ENCODE measurements around the gene GHRHR. TPM values are rescaled to one million over a fixed set of nuclear protein-coding genes. Genes with fewer than 3 reads are reported as not detected.

Gene GHRHR
- total RNA-seq, 1 experiment from 2014 or later, result not detected

- CTCF ChIA-PET, result no interaction called here
- H2AFZ ChIP-seq, result no peak overlapping the region
- POLR2A ChIA-PET (ENCODE audit: unreplicated experiment), result no interaction called here
- H3K27ac ChIP-seq, result peak overlapping the region; percentile 74
- no peaks in the 10 kb centered on the region for H3K79me2 ChIP-seq (ENCODE audit: low read depth)
- intact Hi-C loops (cut with micrococcal nuclease; ENCODE audit: unreplicated experiment), result no loop called here
- no TSS peak for BruUV-seq (replicated peaks)
- H3K4me1 ChIP-seq (replicated peaks; ENCODE audit: insufficient read depth), result peaks cover 42% of the 10 kb centered on the region
- H3K4me2 ChIP-seq, result peak overlapping the region; percentile 48
- DNase-seq, result no peak
- no peaks in the 10 kb centered on the region for H3K9me2 ChIP-seq (ENCODE audit: insufficient read depth)
- no peaks in the 10 kb centered on the region for H4K20me1 ChIP-seq (ENCODE audit: insufficient read depth)
- H3K4me3 ChIP-seq, result no peak overlapping the region
- peaks cover 31% of the 10 kb centered on the region; the same call in 1 of the 2 replicates for H3F3A ChIP-seq (ENCODE audit: insufficient read depth, low read depth)
- no peaks in the 10 kb centered on the region for H3K36me3 ChIP-seq (ENCODE audit: low read depth)
- H3K27me3 ChIP-seq (ENCODE audit: insufficient read depth, low read depth), result no peaks in the 10 kb centered on the region
- TF ChIP-seq EZH2 (IDR thresholded peaks at IDR 0.05; ENCODE audit: low read depth), result no peak
- no peak for TF ChIP-seq CTCF (conservative IDR thresholded peaks at IDR 0.05)
- no peaks in the 10 kb centered on the region for H3K9me3 ChIP-seq (ENCODE audit: insufficient read depth, low read depth)
Measured at GRCh38 chr7:30915751-30916150, 48.0 kb upstream of the GHRHR start.

- H3F3A ChIP-seq (ENCODE audit: insufficient read depth, low read depth), result peaks cover 36% of the 10 kb centered on the region; the same call in 1 of the 2 replicates
- CTCF ChIA-PET, result interaction anchor here (0.7 kb wide), 1 partner anchor 22 kb away, joined by 4 read pairs; no protein-coding TSS in a partner anchor
Measured at GRCh38 chr7:30916255-30916654, 47.5 kb upstream of the GHRHR start.

GRCh38 chr7:30916767-30917166 lies 47.0 kb upstream of the GHRHR start:
- intact Hi-C loops (cut with micrococcal nuclease; ENCODE audit: unreplicated experiment), result no loop called here
- peaks cover 52% of the 10 kb centered on the region for H3K4me1 ChIP-seq (replicated peaks; ENCODE audit: insufficient read depth)
- TF ChIP-seq EZH2 (IDR thresholded peaks at IDR 0.05; ENCODE audit: low read depth), result no peak
- no peak for TF ChIP-seq CTCF (conservative IDR thresholded peaks at IDR 0.05)
- H3K79me2 ChIP-seq (ENCODE audit: low read depth), result no peaks in the 10 kb centered on the region
- DNase-seq, result no peak
- peaks cover 37% of the 10 kb centered on the region; the same call in 1 of the 2 replicates for H3F3A ChIP-seq (ENCODE audit: insufficient read depth, low read depth)
- CTCF ChIA-PET, result interaction anchor here (0.7 kb wide), 1 partner anchor 22 kb away, joined by 4 read pairs; no protein-coding TSS in a partner anchor
- no peaks in the 10 kb centered on the region for H3K27me3 ChIP-seq (ENCODE audit: insufficient read depth, low read depth)
- H3K27ac ChIP-seq, result no peak overlapping the region
- no peaks in the 10 kb centered on the region for H3K9me2 ChIP-seq (ENCODE audit: insufficient read depth)
- H3K9me3 ChIP-seq (ENCODE audit: insufficient read depth, low read depth), result no peaks in the 10 kb centered on the region
- no peaks in the 10 kb centered on the region for H3K36me3 ChIP-seq (ENCODE audit: low read depth)
- no peak overlapping the region for H2AFZ ChIP-seq
- POLR2A ChIA-PET (ENCODE audit: unreplicated experiment), result no interaction called here
- no TSS peak for BruUV-seq (replicated peaks)
- no peaks in the 10 kb centered on the region for H4K20me1 ChIP-seq (ENCODE audit: insufficient read depth)
- no peak overlapping the region for H3K4me3 ChIP-seq
- H3K4me2 ChIP-seq, result no peak overlapping the region

More at GRCh38 chr7:30916255-30916654, 47.5 kb upstream of the GHRHR start:
- Histone ChIP-seq H3K9me3 (ENCODE audit: insufficient read depth, low read depth) (no peaks in the 10 kb centered on the region), H3K4me2 (0 out of 2 replicates have a peak overlapping the region, but pooled peaks have one; percentile 48), H2AFZ (no peak overlapping the region), H3K4me3 (no peak overlapping the region), H3K4me1 (replicated peaks; ENCODE audit: insufficient read depth) (peaks cover 47% of the 10 kb centered on the region), H3K27me3 (ENCODE audit: insufficient read depth, low read depth) (no peaks in the 10 kb centered on the region), H4K20me1 (ENCODE audit: insufficient read depth) (no peaks in the 10 kb centered on the region), H3K36me3 (ENCODE audit: low read depth) (no peaks in the 10 kb centered on the region), H3K27ac (peak overlapping the region; percentile 74; the same call in 1 of the 2 replicates), H3K9me2 (ENCODE audit: insufficient read depth) (no peaks in the 10 kb centered on the region), H3K79me2 (ENCODE audit: low read depth) (no peaks in the 10 kb centered on the region)
- intact Hi-C loops (cut with micrococcal nuclease; ENCODE audit: unreplicated experiment), result no loop called here
- TF ChIP-seq CTCF (conservative IDR thresholded peaks at IDR 0.05) (no peak), EZH2 (IDR thresholded peaks at IDR 0.05; ENCODE audit: low read depth) (no peak)
- no TSS peak for BruUV-seq (replicated peaks)
- POLR2A ChIA-PET (ENCODE audit: unreplicated experiment), result no interaction called here
- DNase-seq, result no peak

All from PC-9 (cell line).